ENCODE data around the gene ZNF579. TPM values are rescaled to one million over a fixed set of nuclear protein-coding genes. Genes with fewer than 3 reads are reported as not detected.

The ZNF579 gene
- polyA plus RNA-seq, 1 donor from 2014 or later: 7.4 TPM

DNA sequence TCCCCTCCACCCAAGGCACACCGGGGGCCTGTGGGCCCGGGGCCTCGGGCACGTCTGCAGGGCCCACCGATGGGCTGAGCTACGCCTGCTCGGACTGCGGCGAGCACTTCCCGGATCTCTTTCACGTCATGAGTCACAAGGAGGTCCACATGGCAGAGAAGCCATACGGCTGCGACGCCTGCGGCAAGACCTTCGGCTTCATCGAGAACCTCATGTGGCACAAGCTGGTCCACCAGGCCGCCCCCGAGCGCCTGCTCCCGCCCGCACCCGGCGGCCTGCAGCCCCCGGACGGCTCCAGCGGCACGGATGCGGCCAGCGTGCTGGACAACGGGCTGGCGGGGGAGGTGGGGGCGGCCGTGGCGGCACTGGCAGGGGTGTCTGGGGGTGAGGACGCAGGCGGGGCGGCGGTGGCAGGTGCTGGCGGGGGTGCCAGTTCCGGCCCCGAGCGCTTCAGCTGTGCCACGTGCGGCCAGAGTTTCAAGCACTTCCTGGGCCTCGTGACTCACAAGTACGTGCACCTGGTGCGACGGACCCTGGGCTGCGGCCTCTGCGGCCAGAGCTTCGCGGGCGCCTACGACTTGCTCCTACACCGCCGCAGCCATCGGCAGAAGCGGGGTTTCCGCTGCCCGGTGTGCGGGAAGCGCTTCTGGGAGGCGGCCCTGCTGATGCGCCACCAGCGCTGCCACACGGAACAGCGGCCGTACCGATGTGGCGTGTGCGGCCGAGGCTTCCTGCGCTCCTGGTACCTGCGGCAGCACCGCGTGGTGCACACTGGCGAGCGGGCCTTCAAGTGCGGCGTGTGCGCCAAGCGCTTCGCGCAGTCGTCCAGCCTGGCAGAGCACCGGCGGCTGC, 35.1 kb upstream of the ZNF579 start:
- TF ChIP-seq RAD21 (conservative IDR thresholded peaks at IDR 0.05) (no peak), TAF1 (IDR thresholded peaks at IDR 0.05; ENCODE audit: low read depth) (no peak), MXI1 (conservative IDR thresholded peaks at IDR 0.05; ENCODE audit: poor library complexity, severe bottlenecking) (no peak), EP300 (conservative IDR thresholded peaks at IDR 0.05; ENCODE audit: poor library complexity, severe bottlenecking) (no peak), POLR2AphosphoS5 (IDR thresholded peaks at IDR 0.05) (no peak), SMC3 (conservative IDR thresholded peaks at IDR 0.05; ENCODE audit: poor library complexity) (no peak), EZH2 (IDR thresholded peaks at IDR 0.05; ENCODE audit: borderline replicate concordance, insufficient read depth, low read length, poor library complexity, severe bottlenecking) (no peak)
- TF ChIP-seq, protein P1, sequence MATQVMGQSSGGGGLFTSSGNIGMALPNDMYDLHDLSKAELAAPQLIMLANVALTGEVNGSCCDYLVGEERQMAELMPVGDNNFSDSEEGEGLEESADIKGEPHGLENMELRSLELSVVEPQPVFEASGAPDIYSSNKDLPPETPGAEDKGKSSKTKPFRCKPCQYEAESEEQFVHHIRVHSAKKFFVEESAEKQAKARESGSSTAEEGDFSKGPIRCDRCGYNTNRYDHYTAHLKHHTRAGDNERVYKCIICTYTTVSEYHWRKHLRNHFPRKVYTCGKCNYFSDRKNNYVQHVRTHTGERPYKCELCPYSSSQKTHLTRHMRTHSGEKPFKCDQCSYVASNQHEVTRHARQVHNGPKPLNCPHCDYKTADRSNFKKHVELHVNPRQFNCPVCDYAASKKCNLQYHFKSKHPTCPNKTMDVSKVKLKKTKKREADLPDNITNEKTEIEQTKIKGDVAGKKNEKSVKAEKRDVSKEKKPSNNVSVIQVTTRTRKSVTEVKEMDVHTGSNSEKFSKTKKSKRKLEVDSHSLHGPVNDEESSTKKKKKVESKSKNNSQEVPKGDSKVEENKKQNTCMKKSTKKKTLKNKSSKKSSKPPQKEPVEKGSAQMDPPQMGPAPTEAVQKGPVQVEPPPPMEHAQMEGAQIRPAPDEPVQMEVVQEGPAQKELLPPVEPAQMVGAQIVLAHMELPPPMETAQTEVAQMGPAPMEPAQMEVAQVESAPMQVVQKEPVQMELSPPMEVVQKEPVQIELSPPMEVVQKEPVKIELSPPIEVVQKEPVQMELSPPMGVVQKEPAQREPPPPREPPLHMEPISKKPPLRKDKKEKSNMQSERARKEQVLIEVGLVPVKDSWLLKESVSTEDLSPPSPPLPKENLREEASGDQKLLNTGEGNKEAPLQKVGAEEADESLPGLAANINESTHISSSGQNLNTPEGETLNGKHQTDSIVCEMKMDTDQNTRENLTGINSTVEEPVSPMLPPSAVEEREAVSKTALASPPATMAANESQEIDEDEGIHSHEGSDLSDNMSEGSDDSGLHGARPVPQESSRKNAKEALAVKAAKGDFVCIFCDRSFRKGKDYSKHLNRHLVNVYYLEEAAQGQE (IDR thresholded peaks at IDR 0.05; ENCODE audit: borderline replicate concordance): no peak
- TF ChIP-seq, protein P2, sequence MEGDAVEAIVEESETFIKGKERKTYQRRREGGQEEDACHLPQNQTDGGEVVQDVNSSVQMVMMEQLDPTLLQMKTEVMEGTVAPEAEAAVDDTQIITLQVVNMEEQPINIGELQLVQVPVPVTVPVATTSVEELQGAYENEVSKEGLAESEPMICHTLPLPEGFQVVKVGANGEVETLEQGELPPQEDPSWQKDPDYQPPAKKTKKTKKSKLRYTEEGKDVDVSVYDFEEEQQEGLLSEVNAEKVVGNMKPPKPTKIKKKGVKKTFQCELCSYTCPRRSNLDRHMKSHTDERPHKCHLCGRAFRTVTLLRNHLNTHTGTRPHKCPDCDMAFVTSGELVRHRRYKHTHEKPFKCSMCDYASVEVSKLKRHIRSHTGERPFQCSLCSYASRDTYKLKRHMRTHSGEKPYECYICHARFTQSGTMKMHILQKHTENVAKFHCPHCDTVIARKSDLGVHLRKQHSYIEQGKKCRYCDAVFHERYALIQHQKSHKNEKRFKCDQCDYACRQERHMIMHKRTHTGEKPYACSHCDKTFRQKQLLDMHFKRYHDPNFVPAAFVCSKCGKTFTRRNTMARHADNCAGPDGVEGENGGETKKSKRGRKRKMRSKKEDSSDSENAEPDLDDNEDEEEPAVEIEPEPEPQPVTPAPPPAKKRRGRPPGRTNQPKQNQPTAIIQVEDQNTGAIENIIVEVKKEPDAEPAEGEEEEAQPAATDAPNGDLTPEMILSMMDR (IDR thresholded peaks at IDR 0.05; ENCODE audit: poor library complexity, severe bottlenecking): no peak
- Histone ChIP-seq H2AFZ (ENCODE audit: low read depth, low read length) (no peak overlapping the region), H3K9me2 (ENCODE audit: insufficient read depth, low read length) (no peaks in the 10 kb centered on the region), H3K27me3 (ENCODE audit: insufficient read depth, low read depth, low read length) (no peaks in the 10 kb centered on the region), H3K9me3 (ENCODE audit: low read length) (no peaks in the 10 kb centered on the region), H3K27ac (ENCODE audit: low read length) (no peak overlapping the region), H3F3A (ENCODE audit: insufficient read depth, low read length, poor library complexity, severe bottlenecking) (no peaks in the 10 kb centered on the region), H3K36me3 (ENCODE audit: insufficient read depth, low read length) (no peaks in the 10 kb centered on the region), H3K4me3 (ENCODE audit: low read length) (no peak overlapping the region), H3K4me2 (ENCODE audit: low read length) (no peak overlapping the region), H3K79me2 (replicated peaks; ENCODE audit: insufficient read depth, low read length) (no peaks in the 10 kb centered on the region), H4K20me1 (ENCODE audit: insufficient read depth) (no peaks in the 10 kb centered on the region), H3K9ac (ENCODE audit: low read length) (no peak overlapping the region)

GRCh38 chr19:55614711-55615542, 34.3 kb upstream of the ZNF579 start:
- Histone ChIP-seq H3K4me3 (ENCODE audit: low read length) (no peak overlapping the region), H3K79me2 (replicated peaks; ENCODE audit: insufficient read depth, low read length) (no peaks in the 10 kb centered on the region), H3K36me3 (ENCODE audit: insufficient read depth, low read length) (peaks cover under 1% of the 10 kb centered on the region), H3K9ac (ENCODE audit: low read length) (no peak overlapping the region), H2AFZ (ENCODE audit: low read depth, low read length) (no peak overlapping the region), H4K20me1 (ENCODE audit: insufficient read depth) (no peaks in the 10 kb centered on the region), H3F3A (ENCODE audit: insufficient read depth, low read length, poor library complexity, severe bottlenecking) (no peaks in the 10 kb centered on the region), H3K27me3 (ENCODE audit: insufficient read depth, low read depth, low read length) (no peaks in the 10 kb centered on the region), H3K27ac (ENCODE audit: low read length) (no peak overlapping the region), H3K4me2 (ENCODE audit: low read length) (no peak overlapping the region), H3K9me2 (ENCODE audit: insufficient read depth, low read length) (no peaks in the 10 kb centered on the region), H3K9me3 (ENCODE audit: low read length) (no peaks in the 10 kb centered on the region)
- TF ChIP-seq TAF1 (IDR thresholded peaks at IDR 0.05; ENCODE audit: low read depth): no peak
- no peak for TF ChIP-seq SMC3 (conservative IDR thresholded peaks at IDR 0.05; ENCODE audit: poor library complexity)
- no peak for TF ChIP-seq POLR2AphosphoS5 (IDR thresholded peaks at IDR 0.05)
- TF ChIP-seq, protein P1 (IDR thresholded peaks at IDR 0.05; ENCODE audit: borderline replicate concordance): no peak
- TF ChIP-seq EZH2 (IDR thresholded peaks at IDR 0.05; ENCODE audit: borderline replicate concordance, insufficient read depth, low read length, poor library complexity, severe bottlenecking): no peak
- no peak for TF ChIP-seq RAD21 (conservative IDR thresholded peaks at IDR 0.05)

All from neural cell (in vitro differentiated cells).